NCI-H526 treated with DMSO at 0.1 percent for 48 hours (cell line): Measurements from ENCODE around the gene CCDC121.

ENCODE experiments used
- DNase-seq: peaks from one replicate; lab custom pipeline; 2025; lab: John Stamatoyannopoulos, UW

Gene CCDC121

DNA sequence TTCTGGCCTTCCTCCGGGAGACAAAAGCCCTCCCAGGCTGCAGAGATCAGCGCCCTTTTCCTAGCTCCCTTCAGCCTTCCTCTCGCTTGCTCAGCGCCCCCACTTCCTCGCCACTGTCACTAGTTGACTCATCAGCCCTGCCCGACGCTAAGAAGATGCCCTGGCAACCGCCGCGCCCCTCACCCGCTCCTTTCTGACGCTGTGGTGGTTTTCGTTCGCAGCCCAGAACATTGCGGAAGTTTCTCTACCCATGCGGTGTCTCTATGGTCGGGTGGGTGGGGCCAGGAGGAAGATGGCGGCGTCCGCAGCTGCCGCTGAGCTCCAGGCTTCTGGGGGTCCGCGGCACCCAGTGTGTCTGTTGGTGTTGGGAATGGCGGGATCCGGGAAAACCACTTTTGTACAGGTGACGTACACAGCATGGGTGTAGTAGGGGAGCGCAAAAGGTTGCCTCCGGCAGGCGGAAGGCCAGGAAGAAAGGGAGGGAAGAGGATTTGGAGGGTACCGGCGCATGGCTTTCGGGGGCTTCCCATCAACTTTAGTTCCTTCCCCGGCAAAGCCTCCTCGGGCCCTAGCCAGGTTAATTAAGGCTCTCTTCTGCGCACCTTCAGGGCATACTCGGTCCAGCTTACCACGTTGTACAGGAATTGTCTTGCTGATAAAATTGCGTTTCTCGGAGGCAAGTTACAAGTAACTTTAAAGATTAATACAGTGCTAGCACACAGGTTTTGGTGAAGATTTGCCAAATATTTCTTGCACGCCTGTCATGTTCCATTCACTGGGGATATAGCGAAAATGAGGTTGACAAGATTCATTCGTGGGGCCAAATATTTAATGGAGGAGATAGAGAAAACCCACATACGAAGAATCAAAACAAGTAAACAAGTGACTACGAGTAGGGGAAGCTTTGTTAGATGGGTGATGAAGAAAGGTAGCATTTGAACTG is at the start of gene CCDC121, which contains the start of gene GPN1:
CCDC121 (minus strand) TSS at position 246 of the 943 bp plus-strand sequence. CDS start 1,213 bp downstream, outside the sequence.
GPN1 (plus strand) TSS at position 284 of the 943 bp plus-strand sequence; CDS start at position 293, 9 bp downstream.
- DNase-seq, result peak; percentile 68

DNA sequence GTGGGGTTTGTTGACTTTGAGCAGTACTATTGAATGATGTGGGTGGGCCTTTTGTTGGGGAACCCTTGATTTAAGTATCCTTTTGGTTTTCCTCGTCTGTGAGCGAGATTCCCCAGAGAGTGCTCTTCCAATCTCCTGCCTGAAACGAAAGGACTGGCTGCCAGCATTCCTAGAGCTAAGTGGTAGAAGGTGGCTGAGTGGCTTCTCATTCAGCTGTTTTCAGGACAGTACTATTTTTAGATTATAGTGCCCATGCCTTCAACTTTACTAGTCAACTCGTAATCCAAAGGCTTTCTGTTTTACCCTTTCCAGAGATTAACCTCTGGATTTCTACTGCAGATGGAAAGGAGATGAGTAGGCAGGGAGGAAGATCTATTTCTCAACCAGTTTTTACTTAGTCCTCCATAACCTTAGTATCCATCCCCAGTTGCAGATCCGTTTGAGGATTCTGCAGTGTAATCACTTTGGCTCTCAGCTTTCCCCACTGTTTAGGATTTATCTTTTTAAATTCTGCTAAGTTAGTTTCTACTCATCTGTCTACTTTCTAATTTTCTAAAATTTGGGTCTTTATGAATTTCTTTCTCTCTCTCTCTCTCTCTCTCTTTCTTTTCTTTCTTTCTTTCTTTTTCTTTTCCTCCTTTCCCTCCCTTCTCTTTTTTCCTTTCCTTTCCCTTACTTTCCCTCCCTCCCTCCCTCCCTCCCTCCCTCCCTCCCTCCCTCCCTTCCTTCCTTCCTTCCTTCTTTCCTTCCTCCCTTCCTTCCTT is 44.1 kb upstream of the CCDC121 start:
- no peak for DNase-seq

DNA sequence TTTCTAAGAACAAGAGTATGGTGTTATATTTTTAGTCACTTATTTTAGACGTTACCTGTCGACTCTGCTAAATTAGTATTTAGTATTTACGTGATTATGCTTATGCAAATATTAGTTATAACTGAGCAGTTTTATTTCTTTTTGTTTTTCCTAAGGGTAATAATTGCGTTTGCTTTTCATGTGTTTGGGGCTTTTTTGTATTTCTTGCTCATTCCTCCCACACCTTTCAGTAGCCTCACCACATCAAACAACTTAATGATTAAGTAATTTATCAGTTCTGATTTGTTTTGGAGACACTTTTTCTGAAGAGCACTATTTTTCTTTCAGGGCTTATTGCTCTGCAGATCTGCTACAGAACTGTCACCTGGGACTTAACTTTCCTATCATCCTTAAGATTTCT is 42.4 kb upstream of the CCDC121 start:
- DNase-seq, result no peak

DNA sequence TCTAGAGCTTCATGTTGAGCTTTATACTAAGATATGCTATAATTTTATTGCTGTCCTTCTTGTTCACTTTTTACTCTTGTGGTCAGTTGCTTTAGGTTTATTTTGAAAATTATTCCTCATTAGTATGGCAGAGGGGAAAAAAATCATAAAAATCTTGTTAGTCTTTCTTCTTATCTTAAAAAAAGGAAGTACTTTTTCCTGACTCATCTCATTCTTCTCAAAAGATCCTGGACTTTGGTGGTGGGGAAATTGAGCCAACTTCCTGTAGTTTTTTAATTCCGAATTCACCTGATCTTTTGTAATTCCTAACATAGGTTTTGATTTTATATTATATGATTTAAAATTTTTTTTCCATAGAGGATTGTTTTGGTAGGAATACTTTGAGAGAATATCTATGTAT is 38.6 kb upstream of the CCDC121 start:
- no peak for DNase-seq

GRCh38 chr2:27664622-27665363 is 36.0 kb upstream of the CCDC121 start:
- no peak for DNase-seq

DNA sequence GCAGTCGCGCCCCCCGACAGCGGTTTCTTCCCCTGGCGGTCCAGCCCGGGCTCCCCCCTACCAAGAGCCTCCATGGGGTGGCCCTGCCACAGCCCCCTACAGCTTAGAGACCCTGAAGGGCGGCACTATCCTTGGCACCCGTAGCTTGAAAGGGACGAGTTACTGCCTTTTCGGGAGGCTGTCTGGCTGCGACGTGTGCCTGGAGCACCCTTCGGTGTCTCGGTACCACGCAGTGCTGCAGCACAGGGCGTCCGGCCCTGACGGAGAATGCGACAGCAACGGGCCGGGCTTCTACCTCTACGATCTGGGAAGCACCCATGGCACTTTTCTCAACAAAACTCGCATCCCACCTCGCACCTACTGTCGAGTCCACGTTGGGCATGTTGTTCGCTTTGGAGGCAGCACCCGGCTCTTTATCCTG is 35.4 kb upstream of the CCDC121 start:
- no peak for DNase-seq

DNA sequence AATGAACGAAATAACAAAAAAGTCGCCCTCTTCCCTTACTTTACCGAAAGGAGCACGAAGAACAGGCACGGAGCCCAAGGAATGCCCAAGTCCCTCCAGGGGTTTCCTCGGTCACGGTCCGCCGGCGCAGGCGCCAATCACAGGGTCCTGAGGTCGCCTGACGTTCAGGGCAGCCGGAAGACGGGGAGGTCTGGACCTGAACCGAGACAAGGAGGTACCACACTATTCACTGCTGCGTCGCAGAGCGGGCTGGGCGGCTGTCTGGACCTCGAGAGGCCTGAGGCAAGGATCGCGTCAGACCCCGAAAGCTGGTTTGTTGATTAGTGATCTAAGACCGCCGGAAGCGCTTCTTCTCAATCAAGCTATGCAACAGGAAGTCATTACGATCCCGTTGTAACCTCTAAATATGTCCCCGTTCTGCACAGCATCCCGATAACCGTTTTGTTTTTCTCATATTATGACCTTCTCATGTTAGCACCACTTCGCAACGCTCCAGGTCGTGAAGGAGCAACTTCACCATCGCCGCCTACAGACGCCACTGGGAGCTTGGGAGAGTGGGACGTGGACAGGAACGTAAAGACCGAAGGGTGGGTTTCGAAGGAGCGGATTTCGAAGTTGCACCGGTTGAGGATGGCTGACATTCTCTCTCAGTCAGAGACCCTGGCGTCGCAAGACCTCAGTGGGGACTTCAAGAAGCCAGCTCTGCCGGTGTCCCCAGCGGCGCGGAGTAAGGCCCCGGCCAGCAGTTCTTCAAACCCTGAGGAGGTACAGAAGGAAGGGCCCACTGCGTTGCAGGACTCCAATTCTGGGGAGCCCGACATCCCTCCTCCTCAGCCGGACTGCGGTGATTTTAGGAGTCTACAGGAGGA is 34.7 kb upstream of the CCDC121 start, which contains the start of the genes SLC4A1AP and SUPT7L:
SLC4A1AP (plus strand) TSS at position 605 of the 869 bp plus-strand sequence; CDS start at position 631, 26 bp downstream.
SUPT7L (minus strand) TSS at position 330 of the 869 bp plus-strand sequence. CDS start 1,422 bp downstream, outside the sequence.
- peak; percentile 85 for DNase-seq

DNA sequence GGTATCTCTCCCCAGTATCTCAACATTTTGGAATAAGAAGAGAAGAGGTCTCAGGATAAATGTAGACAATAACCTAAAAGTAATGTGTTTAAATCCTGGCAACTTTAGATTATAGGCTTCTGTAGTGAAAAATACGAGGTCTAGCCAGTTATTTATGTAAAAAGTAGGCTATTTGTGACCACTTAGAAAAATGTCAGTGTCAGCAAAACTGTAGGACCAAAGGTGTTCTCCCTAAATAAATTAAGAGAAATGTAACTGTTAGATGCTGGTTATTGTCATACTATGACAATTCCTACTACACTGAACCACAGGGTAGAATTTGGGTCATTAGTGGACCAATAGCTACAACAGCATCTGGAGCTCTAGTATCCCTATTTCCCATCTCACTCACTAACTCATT is 32.6 kb upstream of the CCDC121 start:
- no peak for DNase-seq

DNA sequence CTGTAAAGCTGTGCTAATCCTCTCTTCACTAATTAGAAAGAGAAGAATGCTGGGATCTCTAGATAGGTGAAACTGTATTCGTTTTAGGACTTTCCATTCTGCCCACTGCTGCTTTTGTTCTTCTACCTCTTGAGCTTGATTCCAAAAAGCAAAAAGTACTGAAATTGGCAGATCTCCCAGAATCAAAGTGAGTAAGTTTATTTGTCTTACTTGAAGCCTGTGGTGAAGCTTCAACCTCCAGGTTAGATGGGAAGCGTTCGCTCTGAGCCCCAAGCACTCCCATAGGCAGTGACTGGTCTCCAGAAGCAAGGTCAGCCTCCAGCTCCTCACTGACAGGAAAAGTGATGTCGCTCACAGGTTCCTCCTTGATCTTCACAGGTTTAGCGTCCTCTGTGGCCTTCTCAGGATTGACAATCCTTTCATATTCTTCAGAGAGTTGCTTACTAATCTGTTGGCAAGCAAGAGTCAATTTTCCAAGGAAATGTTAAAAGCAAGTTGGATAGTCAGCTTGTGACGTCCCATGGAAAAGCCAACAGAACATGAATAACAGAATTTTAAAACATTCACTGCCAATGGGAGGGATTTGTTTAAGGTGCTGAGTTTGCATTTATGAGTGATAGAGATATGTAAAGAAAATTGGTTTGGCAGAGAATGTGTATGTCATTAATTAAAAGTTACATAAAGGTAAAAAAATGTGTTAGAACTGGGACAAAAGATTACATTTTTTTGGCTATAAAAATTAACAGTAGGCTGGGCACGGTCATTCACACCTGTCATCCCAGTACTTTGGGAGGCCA is 26.5 kb upstream of the CCDC121 start:
- DNase-seq, result no peak

GRCh38 chr2:27653397-27653796 is 24.6 kb upstream of the CCDC121 start:
- no peak for DNase-seq

DNA sequence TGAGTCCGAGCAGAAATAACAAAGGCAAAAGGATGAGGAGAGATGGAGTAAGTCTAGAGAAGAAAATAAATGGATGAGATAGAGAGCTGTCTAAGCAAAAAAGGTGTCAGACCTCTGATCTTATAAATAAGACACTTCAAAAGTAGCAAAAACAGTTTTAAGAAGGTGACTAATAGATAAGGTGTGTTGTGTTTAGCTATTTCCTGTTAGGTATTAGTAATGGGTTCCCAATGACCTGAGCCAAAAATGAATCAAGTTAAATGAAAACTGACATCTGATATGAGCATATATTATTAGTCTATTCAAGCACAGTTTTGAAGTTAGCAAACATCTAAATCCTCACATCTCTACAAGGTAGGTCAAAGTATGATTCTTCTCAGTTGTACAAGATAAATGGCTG is 24.0 kb upstream of the CCDC121 start:
- no peak for DNase-seq

GRCh38 chr2:27652341-27652740 is 23.5 kb upstream of the CCDC121 start:
- DNase-seq, result no peak

GRCh38 chr2:27651056-27651455 is 22.2 kb upstream of the CCDC121 start:
- DNase-seq, result no peak

GRCh38 chr2:27647737-27648136 is 18.9 kb upstream of the CCDC121 start:
- no peak for DNase-seq

DNA sequence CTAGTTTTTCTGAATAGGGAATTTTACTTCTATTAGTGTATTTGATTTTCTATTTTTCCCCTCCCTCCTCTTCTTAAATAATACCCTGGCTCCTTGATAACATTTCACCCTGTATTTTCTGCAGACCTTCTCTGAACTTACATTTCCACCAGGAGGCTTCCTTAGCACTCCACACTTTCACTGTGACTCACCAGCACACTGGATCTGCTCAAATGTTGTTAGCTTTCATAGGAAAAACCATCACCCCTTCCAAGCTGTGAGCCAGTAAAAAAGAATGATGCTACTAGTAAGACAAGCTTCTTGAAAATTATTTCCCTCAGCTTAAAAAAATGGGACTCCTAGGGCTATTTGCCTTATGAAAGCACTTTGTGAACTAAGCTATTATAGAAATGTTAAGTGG is 18.5 kb upstream of the CCDC121 start:
- no peak for DNase-seq

GRCh38 chr2:27645197-27645596 is 16.4 kb upstream of the CCDC121 start:
- DNase-seq, result no peak

- no peak for DNase-seq
Observed at GRCh38 chr2:27640722-27641245, 12.0 kb upstream of the CCDC121 start.

DNA sequence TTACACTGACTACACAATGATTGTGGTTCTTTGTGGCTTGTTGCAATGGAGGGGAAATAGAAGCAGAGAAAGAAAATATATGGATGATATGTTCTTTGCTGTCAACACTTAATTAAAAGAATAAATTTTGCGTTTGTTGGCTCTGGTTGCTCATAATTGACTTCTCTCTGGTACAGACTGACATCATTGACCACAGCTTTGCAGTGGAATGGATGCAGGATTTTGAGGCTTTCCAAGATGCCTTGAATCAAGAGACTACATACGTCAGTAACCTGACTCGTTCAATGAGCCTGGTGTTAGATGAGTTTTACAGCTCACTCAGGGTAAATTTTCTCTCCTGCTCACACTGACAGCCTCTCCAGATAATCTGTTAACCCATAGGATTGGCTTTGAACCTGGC is 9.9 kb upstream of the CCDC121 start:
- DNase-seq, result no peak

DNA sequence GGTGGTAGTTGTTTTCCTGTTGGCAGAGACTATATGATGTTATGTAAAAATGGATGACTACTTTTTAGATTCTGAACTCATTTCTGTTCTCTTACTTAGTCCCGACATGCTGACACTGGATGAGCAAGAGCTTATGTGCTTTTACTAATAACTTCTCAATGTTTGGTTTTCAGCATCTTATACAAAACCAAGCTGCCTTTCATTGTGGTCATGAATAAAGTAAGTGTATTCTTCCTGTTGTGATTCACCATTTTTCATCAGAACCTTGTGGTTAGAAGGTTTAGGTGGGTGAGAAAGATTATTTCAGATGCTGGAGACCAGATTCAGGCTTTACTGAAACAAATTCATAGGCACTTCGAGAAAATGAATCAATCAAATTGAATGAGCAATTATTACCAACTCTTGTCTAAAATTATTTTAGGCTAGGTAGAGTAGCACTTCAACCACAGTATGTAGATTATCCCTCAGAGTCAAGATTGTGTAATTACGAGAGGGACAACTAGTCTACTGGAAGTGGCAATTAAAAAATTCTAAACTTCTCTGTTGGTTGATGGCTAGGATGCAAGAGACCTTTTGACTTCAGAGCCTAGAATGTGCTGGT is 9.3 kb upstream of the CCDC121 start:
- no peak for DNase-seq
